ENCODE results near the gene SCARF2. TPM values are rescaled to one million over a fixed set of nuclear protein-coding genes. Genes with fewer than 3 reads are reported as not detected.
"Not testable (repeated sequence)": the region's sequence is repeated elsewhere in the genome, so short reads cannot be mapped to it uniquely, and the experiment has no call there.

The SCARF2 gene
- total RNA-seq, 4 donors from 2014 or later, result 6.1 to 9.6 (median 8.4) TPM

DNA sequence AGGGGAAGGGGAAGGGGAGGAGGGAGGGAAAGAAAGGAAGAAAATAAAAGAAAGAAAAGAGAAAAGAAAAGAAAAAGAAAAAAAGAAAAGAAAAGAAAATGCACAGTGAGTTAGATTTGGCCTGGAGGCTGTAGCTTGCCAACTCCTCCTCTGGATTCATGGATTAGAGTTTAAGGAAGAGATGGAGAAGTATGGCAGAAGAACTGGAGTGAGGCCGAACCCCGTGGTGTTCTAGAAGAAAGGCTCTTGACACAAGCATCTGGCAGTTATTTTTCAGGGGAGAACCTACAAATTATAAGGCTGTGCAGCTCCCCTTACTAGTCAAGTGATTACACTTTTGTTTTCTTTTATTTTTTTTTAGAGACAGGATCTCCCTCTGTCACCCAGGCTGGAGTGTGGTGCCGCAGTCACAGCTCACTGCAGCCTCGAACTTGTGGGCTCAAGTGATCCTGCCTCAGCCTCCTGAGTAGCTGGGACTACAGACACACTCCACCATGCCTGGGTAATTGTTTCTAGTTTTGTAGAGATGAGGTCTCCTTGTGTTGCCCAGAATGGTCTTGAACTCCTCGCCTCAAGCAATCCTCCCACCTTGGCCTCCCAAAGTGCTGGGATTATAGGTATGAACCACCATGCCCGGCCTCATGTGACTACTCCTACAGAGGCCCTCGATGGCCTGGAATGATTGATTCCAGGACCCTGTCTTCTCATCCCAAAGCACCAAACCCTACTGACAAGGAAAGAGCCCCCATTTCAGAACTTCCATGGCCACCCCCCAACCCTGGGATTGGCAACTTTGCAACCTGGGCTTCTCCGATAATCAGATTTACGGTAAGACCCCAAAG, 24.2 kb downstream of the SCARF2 start:
- TF ChIP-seq POLR2A (IDR thresholded peaks at IDR 0.05), result no peak
- TF ChIP-seq, protein P1, sequence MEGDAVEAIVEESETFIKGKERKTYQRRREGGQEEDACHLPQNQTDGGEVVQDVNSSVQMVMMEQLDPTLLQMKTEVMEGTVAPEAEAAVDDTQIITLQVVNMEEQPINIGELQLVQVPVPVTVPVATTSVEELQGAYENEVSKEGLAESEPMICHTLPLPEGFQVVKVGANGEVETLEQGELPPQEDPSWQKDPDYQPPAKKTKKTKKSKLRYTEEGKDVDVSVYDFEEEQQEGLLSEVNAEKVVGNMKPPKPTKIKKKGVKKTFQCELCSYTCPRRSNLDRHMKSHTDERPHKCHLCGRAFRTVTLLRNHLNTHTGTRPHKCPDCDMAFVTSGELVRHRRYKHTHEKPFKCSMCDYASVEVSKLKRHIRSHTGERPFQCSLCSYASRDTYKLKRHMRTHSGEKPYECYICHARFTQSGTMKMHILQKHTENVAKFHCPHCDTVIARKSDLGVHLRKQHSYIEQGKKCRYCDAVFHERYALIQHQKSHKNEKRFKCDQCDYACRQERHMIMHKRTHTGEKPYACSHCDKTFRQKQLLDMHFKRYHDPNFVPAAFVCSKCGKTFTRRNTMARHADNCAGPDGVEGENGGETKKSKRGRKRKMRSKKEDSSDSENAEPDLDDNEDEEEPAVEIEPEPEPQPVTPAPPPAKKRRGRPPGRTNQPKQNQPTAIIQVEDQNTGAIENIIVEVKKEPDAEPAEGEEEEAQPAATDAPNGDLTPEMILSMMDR (IDR thresholded peaks at IDR 0.05), result no peak
- DNase-seq (ENCODE audit: low spot score in 2 of 2), result peak in 1 of 2 donors; percentile 56
- WGBS, 2 donors, result 94 to 96% methylated on average over 9 of the region's 9 CpGs

DNA sequence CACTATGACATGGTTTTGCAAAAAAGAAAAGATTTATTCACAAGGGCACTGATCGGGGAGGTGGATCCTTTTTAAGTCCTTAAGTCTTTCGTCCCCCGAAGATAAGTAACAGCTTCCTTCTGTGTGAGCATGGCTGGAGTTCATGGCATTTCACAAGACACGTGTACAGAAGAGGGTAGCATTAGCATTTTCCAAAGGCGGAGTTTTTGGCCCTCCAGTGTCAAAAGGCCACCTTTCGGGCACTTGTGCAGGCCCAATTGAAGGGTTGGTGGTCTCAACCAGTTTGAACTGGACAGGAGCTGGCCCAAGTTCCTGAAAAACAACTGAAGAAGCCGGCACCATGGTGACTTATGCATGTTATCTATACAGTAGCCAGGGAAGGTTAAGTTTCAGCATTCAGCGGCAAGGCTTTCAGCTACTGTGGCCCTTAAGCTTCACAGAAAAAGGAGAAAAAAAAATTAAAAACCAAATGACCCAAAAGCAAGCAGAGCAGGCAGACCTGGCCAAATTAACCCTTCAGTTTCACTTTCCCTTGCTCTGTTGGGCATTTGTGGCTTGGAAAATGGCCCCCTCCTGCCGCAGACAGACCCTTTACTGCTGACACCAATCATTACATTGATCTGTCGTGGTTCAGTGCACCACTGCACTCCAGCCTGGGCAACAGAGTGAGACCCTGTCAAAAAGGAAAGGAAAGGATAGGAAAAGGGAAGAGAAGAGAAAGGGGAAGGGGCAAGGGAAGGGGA, 25.0 kb downstream of the SCARF2 start:
- no peak overlapping the region for H3K4me3 ChIP-seq (ENCODE audit: low read depth, poor library complexity, severe bottlenecking)
- 66 to 74% methylated on average over 10 of the region's 10 CpGs for WGBS, 2 donors
- DNase-seq (ENCODE audit: low spot score in 2 of 2), result peak in 1 of 2 donors; percentile 45
- intact Hi-C loops (cut with DNase I; ENCODE audit: low total_unique reads), result no loop called here
- TF ChIP-seq, protein P1 (IDR thresholded peaks at IDR 0.05), result no peak
- TF ChIP-seq POLR2A (IDR thresholded peaks at IDR 0.05), result no peak

More for the DNA sequence above, 24.2 kb downstream of the SCARF2 start:
- intact Hi-C loops (cut with DNase I; ENCODE audit: low total_unique reads), result no loop called here
- H3K4me3 ChIP-seq (ENCODE audit: low read depth, poor library complexity, severe bottlenecking), result no peak overlapping the region

DNA sequence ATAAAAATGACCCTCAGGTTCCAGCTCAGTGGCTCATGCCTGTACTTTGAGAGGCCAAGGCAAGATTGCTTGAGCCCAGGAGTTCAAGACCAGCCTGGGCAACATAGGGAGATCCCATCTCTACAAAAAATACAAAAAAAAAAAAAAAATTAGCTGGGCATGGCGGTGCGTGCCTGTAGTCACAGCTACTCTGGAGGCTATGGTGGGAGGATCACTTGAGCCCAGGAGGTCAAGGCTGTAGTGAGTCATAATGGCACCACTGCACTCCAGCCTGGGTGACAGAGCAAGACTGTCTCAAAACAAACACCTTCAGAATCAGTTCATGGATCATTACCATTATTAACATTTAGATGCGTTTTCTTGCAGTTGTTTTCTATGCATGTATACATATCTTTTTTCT, 28.2 kb downstream of the SCARF2 start:
- WGBS, 2 donors, result 93 to 99% methylated on average over 3 of the region's 3 CpGs
- DNase-seq (ENCODE audit: low spot score in 2 of 2); intact Hi-C loops (cut with DNase I; ENCODE audit: low total_unique reads); H3K4me3 ChIP-seq (ENCODE audit: low read depth, poor library complexity, severe bottlenecking): not testable (repeated sequence)

DNA sequence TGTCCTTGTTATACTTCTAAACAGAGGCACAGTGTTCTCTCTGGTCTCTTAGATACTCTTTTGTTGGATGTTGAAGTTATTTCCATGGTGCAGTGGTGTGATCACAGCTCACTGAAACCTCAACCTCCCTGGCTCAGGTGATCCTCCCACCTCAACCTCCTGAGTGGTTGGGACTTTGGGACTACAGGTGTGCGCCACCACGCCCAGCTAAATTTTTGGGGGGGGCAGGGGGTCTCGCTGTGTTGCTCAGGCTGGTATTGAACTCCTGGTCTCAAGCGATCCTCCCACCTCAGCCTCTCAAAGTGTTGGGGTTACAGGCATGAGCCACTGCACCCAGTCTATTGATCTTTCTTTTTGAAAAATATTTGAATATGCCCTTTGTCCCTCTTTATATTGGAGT, 28.7 kb downstream of the SCARF2 start:
- 94 to 98% methylated on average over 4 of the region's 4 CpGs for WGBS, 2 donors
- no peak overlapping the region for H3K4me3 ChIP-seq (ENCODE audit: low read depth, poor library complexity, severe bottlenecking)
- peak in 1 of 2 donors; percentile 28 for DNase-seq (ENCODE audit: low spot score in 2 of 2)
- TF ChIP-seq, protein P1 (IDR thresholded peaks at IDR 0.05), result no peak
- no peak for TF ChIP-seq POLR2A (IDR thresholded peaks at IDR 0.05)
- intact Hi-C loops (cut with DNase I; ENCODE audit: low total_unique reads), result no loop called here

DNA sequence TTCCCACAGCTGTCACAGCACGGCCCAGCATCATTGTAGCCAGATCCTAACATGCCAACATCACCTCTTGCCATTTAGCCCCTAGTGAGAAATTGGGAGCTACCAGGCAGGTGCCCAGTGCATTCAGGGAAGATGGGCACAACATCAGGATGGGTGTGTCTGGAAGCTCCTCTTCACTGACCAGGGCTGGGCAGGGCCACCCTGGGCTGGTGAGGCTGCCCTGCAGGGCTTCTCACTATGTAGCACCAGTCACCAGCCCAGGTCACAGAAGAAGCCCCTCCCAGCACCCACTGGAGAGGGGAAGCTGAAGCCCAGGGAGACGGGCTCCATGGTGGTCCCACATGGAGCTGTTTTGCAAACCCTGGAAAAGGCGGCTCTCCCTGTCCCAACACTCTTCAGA, 29.8 kb downstream of the SCARF2 start:
- intact Hi-C loops (cut with DNase I; ENCODE audit: low total_unique reads), result no loop called here
- TF ChIP-seq POLR2A (IDR thresholded peaks at IDR 0.05), result no peak
- TF ChIP-seq, protein P1 (IDR thresholded peaks at IDR 0.05), result no peak
- H3K4me3 ChIP-seq (ENCODE audit: low read depth, poor library complexity, severe bottlenecking), result no peak overlapping the region
- peak in 1 of 2 donors; percentile 49 for DNase-seq (ENCODE audit: low spot score in 2 of 2)
- 73 to 79% methylated on average over 3 of the region's 3 CpGs for WGBS, 2 donors

Measured in lower leg skin (tissue), 4 donors.